ENCODE results near the gene PAM16.

Gene PAM16

GRCh38 chr16:4360538-4361021, 9.5 kb upstream of the PAM16 start:
- ChIA-PET CTCF (interaction anchor here (1.2 to 5.2 kb wide), 3 partner anchors 10 to 42 kb away, joined by 5 to 64 read pairs (median 8); partner anchors contain the start of gene PAM16), POLR2A (no interaction called here)
- TF ChIP-seq CTCF (IDR thresholded peaks at IDR 0.05; ENCODE audit: control extremely low read depth, extremely low read depth, low read depth, missing control alignments): no peak
- DNase-seq (ENCODE audit: extremely low spot score): no peak

- no peak for TF ChIP-seq CTCF (IDR thresholded peaks at IDR 0.05; ENCODE audit: control extremely low read depth, extremely low read depth, low read depth, missing control alignments)
- ChIA-PET POLR2A (no interaction called here), CTCF (interaction anchor here (0.8 to 5.2 kb wide), 13 partner anchors 9 to 188 kb away, joined by 3 to 64 read pairs (median 5); partner anchors contain the start of gene PAM16)
- DNase-seq (ENCODE audit: extremely low spot score): no peak
Observed at GRCh38 chr16:4359914-4360313, 8.8 kb upstream of the PAM16 start.

DNA sequence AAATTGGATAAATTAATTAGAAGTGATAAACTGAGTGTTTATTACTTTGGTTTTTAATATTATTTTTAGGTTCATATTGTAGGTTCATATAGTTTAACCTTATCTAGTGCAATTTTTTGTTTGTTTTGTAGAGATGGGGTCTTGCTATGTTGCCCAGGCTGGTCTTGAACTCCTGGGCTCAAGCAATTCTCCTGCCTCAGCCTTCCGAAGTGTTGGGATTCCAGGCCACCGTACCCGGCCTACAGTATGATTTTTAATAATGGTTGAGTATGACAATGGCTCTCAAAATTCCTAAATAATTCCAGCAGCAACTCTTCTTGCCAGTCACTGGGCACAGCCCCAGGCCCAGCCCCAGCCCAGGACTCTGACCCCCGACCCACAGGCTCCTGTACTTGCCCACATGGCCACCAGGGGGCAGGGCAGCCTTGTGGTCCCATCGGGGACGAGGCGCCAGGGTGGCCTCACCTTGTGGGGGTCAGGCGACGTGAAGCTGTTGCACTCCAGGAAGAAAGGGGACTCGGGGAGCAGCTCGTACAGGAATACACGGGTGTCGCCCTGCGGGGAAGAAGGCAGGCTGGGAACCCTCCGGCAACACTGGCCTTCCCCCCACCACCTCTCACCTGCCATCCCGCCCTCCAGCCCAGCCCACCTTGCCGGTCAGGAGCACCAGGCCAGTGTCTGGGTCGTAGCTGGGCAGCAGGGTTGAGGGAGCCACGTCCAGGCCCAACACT, 7.9 kb upstream of the PAM16 start:
- ChIA-PET POLR2A (no interaction called here), CTCF (interaction anchor here (0.7 to 5.2 kb wide), 18 partner anchors 9 to 189 kb away, joined by 3 to 64 read pairs (median 4); no protein-coding TSS in a partner anchor)
- peak; percentile 80 for TF ChIP-seq CTCF (IDR thresholded peaks at IDR 0.05; ENCODE audit: control extremely low read depth, extremely low read depth, low read depth, missing control alignments)
- peak; percentile 78 for DNase-seq (ENCODE audit: extremely low spot score)

DNA sequence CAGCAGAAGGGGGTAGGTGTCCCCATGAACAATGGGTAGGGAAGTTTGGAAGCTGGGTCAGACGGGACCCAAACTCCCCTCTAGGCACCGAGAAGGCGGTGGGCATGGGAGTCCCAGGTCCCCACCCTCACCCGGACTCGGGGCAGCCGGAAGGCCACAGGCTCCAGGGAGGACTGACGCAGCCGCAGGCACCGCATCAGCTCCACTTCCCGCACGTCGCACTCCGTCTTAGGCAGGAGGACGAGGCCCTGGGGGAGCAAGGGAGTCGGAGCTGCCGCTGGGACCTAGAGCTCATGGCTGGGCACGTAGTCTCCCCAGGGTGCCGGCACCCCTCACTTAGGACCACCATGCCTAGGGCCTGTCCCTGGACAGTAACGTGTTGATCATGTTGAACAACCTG, 7.1 kb upstream of the PAM16 start:
- POLR2A ChIA-PET: no interaction called here
- CTCF ChIA-PET: interaction anchor here (0.7 to 5.2 kb wide), 11 partner anchors 8 to 70 kb away, joined by 3 to 64 read pairs (median 4); no protein-coding TSS in a partner anchor
- no peak for TF ChIP-seq CTCF (IDR thresholded peaks at IDR 0.05; ENCODE audit: control extremely low read depth, extremely low read depth, low read depth, missing control alignments)
- DNase-seq (ENCODE audit: extremely low spot score): no peak

GRCh38 chr16:4356820-4357219, 5.7 kb upstream of the PAM16 start:
- no peak for TF ChIP-seq CTCF (IDR thresholded peaks at IDR 0.05; ENCODE audit: control extremely low read depth, extremely low read depth, low read depth, missing control alignments)
- POLR2A ChIA-PET: no interaction called here
- no peak for DNase-seq (ENCODE audit: extremely low spot score)
- CTCF ChIA-PET: interaction anchor here (1.7 kb wide), 1 partner anchor 45 kb away, joined by 4 read pairs; no protein-coding TSS in a partner anchor

DNA sequence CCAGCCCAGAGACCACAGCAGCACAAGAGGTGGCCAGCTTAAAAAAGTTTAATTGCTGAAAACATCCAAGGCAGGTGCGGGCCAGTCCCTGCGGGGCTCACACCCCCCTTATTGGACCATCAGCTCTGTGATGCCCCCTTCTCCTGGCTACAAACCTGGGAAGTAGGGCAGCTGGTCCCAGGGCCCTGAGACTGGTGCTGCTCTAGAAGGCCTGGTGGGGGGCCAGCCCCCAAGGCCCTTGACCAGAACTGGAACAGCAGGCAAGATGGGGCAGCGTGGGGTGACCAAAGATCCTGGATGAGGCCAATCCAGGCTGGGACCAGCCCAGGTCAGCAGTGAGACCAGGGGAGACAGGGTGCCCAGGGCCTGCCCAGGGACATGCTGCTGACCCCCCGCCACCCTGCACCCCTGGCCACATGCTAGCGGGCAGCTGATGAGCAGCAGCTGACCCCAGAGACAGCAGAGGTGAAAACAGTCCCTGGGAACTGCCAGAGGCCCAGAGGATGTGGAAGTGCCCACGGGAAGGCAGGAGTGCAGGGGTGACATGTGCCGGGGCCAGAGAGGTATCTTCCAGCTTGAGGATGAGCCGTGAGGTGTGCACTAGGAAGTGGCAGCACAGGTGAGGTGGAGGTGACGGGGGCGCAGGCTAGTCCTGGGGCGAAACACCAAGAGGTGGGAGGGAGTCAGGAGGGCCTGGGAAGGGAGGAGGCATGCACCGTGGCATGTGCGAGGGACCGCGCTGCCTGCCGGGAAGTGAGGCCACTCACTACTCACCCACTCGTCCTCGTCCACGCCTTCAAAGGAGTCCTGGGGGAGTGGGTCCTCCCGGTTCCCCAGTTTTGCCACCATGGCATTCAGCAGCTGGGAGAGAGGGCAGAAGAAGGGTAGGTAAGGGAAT, 3.6 kb upstream of the PAM16 start:
- no peak for TF ChIP-seq CTCF (IDR thresholded peaks at IDR 0.05; ENCODE audit: control extremely low read depth, extremely low read depth, low read depth, missing control alignments)
- CTCF ChIA-PET: interaction anchor here (0.6 to 1.4 kb wide), 3 partner anchors 25 to 49 kb away, joined by 3 read pairs; no protein-coding TSS in a partner anchor
- POLR2A ChIA-PET: no interaction called here
- DNase-seq (ENCODE audit: extremely low spot score): no peak
